ENCODE results near the gene HYDIN. TPM values are rescaled to one million over a fixed set of nuclear protein-coding genes. Genes with fewer than 3 reads are reported as not detected.

The HYDIN gene
- under 0.01 TPM in 1 of 2 replicates, not detected in the other for total RNA-seq

GRCh38 chr16:71230122-71230845 is at the start of gene HYDIN:
Gene HYDIN (minus strand): TSS chr16:71230722. CDS start chr16:71186895, 43,827 bp downstream.

GRCh38 chr16:70800781-70801480 is 429.6 kb downstream of the HYDIN start, which contains the start of gene VAC14:
Gene VAC14 (minus strand): TSS chr16:70801158. CDS start chr16:70800900, 258 bp downstream.

Other genes with a start within 250 kb of the HYDIN start
- 20.8 and 26.9 TPM in 2 replicates for gene CMTR2, start 58.7 kb upstream of the HYDIN start, total RNA-seq
- not detected in 2 replicates for gene CALB2, start 128.0 kb upstream of the HYDIN start, total RNA-seq
- not detected in 2 replicates for gene TLE7, start 211.3 kb upstream of the HYDIN start, total RNA-seq
- 4.2 and 7.2 TPM in 2 replicates for gene ZNF23, start 231.5 kb upstream of the HYDIN start, total RNA-seq

All from endothelial cell of coronary artery (primary cell).